ENCODE data around the gene VAV3.

Gene VAV3

GRCh38 chr1:107879346-107879745 lies 85.6 kb downstream of the VAV3 start:
- no peak overlapping the region for H3K4me3 ChIP-seq (replicated peaks; ENCODE audit: low read depth, low read length)
- no peak for DNase-seq (ENCODE audit: extremely low read depth, low read depth)
- TF ChIP-seq CTCF (IDR thresholded peaks at IDR 0.05; ENCODE audit: low read depth, low read length, missing control alignments), result no peak

- DNase-seq (ENCODE audit: extremely low read depth, low read depth), result no peak
- H3K4me3 ChIP-seq (replicated peaks; ENCODE audit: low read depth, low read length), result no peak overlapping the region
- no peak for TF ChIP-seq CTCF (IDR thresholded peaks at IDR 0.05; ENCODE audit: low read depth, low read length, missing control alignments)
These were observed 87.2 kb downstream of the VAV3 start for GRCh38 chr1:107877745-107878144.

- TF ChIP-seq CTCF (IDR thresholded peaks at IDR 0.05; ENCODE audit: low read depth, low read length, missing control alignments), result no peak
- DNase-seq (ENCODE audit: extremely low read depth, low read depth), result no peak
These were observed 87.9 kb downstream of the VAV3 start for GRCh38 chr1:107877092-107877491.

GRCh38 chr1:107875689-107876088 lies 89.3 kb downstream of the VAV3 start:
- no peak for DNase-seq (ENCODE audit: extremely low read depth, low read depth)
- no peak for TF ChIP-seq CTCF (IDR thresholded peaks at IDR 0.05; ENCODE audit: low read depth, low read length, missing control alignments)
- H3K4me3 ChIP-seq (replicated peaks; ENCODE audit: low read depth, low read length), result no peak overlapping the region

More at GRCh38 chr1:107877092-107877491, 87.9 kb downstream of the VAV3 start:
- no peak overlapping the region for H3K4me3 ChIP-seq (replicated peaks; ENCODE audit: low read depth, low read length)

- no peak for DNase-seq (ENCODE audit: extremely low read depth, low read depth)
- no peak for TF ChIP-seq CTCF (IDR thresholded peaks at IDR 0.05; ENCODE audit: low read depth, low read length, missing control alignments)
- H3K4me3 ChIP-seq (replicated peaks; ENCODE audit: low read depth, low read length), result no peak overlapping the region
These were observed 90.8 kb downstream of the VAV3 start for GRCh38 chr1:107874221-107874620.

GRCh38 chr1:107871687-107872395 lies 93.1 kb downstream of the VAV3 start:
- H3K4me3 ChIP-seq (replicated peaks; ENCODE audit: low read depth, low read length), result no peak overlapping the region
- no peak for DNase-seq (ENCODE audit: extremely low read depth, low read depth)
- TF ChIP-seq CTCF (IDR thresholded peaks at IDR 0.05; ENCODE audit: low read depth, low read length, missing control alignments), result no peak

GRCh38 chr1:107871259-107871658 lies 93.7 kb downstream of the VAV3 start:
- no peak for TF ChIP-seq CTCF (IDR thresholded peaks at IDR 0.05; ENCODE audit: low read depth, low read length, missing control alignments)
- no peak overlapping the region for H3K4me3 ChIP-seq (replicated peaks; ENCODE audit: low read depth, low read length)

More at GRCh38 chr1:107871259-107871658, 93.7 kb downstream of the VAV3 start:
- no peak for DNase-seq (ENCODE audit: extremely low read depth, low read depth)

Measured in HFF-Myc (cell line).